Gastrocnemius medialis (tissue), 4 donors: ENCODE data around the gene PNMA3. TPM values are rescaled to one million over a fixed set of nuclear protein-coding genes. Genes with fewer than 3 reads are reported as not detected.

Experiments used
- ATAC-seq, 2 donors: fragments of 150-250 bp; one replicate each; pipeline ENCODE4 v1.9.1; 2016
- DNase-seq, 2 donors: peaks; one replicate each; pipeline ENCODE4 v3.0.0-alpha.2; 2019
- H3K27ac ChIP-seq, 4 donors: fragments of 200-600 bp; sonication (generic); 1 replicate in 1 of 4; 2 replicates in 3 of 4; pipeline ENCODE4 v1.5.1; 2016 to 2018; ENCODE audit warnings: mild to moderate bottlenecking in 2 of 4, moderate library complexity in 1 of 4
- H3K27me3 ChIP-seq, 3 donors: fragments of 200-600 bp; sonication (generic) in 2 of 3; 1 replicate in 1 of 3; 2 replicates in 2 of 3; pipeline versions ENCODE4 v1.5.1 to v1.6.0; 2016 to 2019; ENCODE audit warnings: mild to moderate bottlenecking in 1 of 3, moderate library complexity in 1 of 3
- H3K36me3 ChIP-seq, 2 donors: fragments of 200-600 bp; sonication (generic) in 1 of 2; one replicate each; pipeline ENCODE4 v1.5.1; 2017 to 2018
- H3K4me1 ChIP-seq, 2 donors: fragments of 200-600 bp; sonication (generic) in 1 of 2; one replicate each; pipeline ENCODE4 v1.5.1; 2016 to 2017; ENCODE audit warnings: mild to moderate bottlenecking in 2 of 2
- H3K4me3 ChIP-seq, 4 donors: fragments of 200-600 bp; sonication (generic) in 3 of 4; 1 replicate in 1 of 4; 2 replicates in 3 of 4; pipeline ENCODE4 v1.5.1; 2016 to 2019; ENCODE audit warnings: mild to moderate bottlenecking in 2 of 4
- H3K9me3 ChIP-seq, 3 donors: fragments of 200-600 bp; sonication (generic) in 2 of 3; 1 replicate in 1 of 3; 2 replicates in 2 of 3; pipeline ENCODE4 v1.5.1; 2016 to 2019
- CTCF ChIP-seq, 5 experiments: fragments of 450-650 bp in 3 of 5; fragments of 200-600 bp in 2 of 5; sonication (generic) in 2 of 5; IDR thresholded peaks in 4 of 5; conservative IDR thresholded peaks in 1 of 5; 1 replicate in 4 of 5; 2 replicates in 1 of 5; pipeline ENCODE4 v1.5.1; 2016 to 2019; ENCODE audit warnings: antibody characterized with exemption in 5 of 5, mild to moderate bottlenecking in 3 of 5, moderate library complexity in 3 of 5
- POLR2A ChIP-seq, 2 donors: fragments of 450-650 bp; IDR thresholded peaks; one replicate each; pipeline ENCODE4 v1.6.1; 2017; ENCODE audit warnings: antibody characterized with exemption in 2 of 2, mild to moderate bottlenecking in 2 of 2, moderate library complexity in 2 of 2
- in situ Hi-C, 4 donors: fragments of 200-750 bp; cut with MboI; loops; one replicate each; pipeline versions ENCODE4 v1.15.0 to v1.8.0; 2017; ENCODE audit warnings: low sequenced_read_pairs in 4 of 4
- intact Hi-C: fragments of 100-400 bp; cut with DNase I; formaldehyde crosslinking; loops from one replicate; pipeline ENCODE4 v1.15.1; 2023; ENCODE audit warnings: low total_unique reads
- total RNA-seq, 4 donors: library from RNA; depleted of rRNA; stranded (reverse); fragments of >200 nt; gene quantifications; one replicate each; pipeline versions ENCODE4 v1.1.0 to v1.2.3, GENCODE V29; 2016

PNMA3 gene
- total RNA-seq, 4 donors from 2014 or later: not detected

- no peak for DNase-seq
- in situ Hi-C loops: no loop called here
- no peak overlapping the region for H3K27ac ChIP-seq
Observed at GRCh38 chrX:153052534-153052933, 3.7 kb upstream of the PNMA3 start.

GRCh38 chrX:153057281-153057680 is 1.0 kb downstream of the PNMA3 start:
- H3K9me3 ChIP-seq: no peaks in the 10 kb centered on the region
- no peak for DNase-seq
- no peak for ATAC-seq
- no peak overlapping the region for H3K4me3 ChIP-seq
- intact Hi-C loops (no loop called here), in situ Hi-C loops (no loop called here)
- H3K27me3 ChIP-seq: peaks cover 0 to 13% (median 8%) of the 10 kb centered on the region in 3 donors
- H3K36me3 ChIP-seq: no peaks in the 10 kb centered on the region
- H3K27ac ChIP-seq: no peak overlapping the region
- TF ChIP-seq POLR2A (IDR thresholded peaks at IDR 0.05) (no peak), CTCF (IDR thresholded peaks at IDR 0.05 in 4 of 5, conservative IDR thresholded peaks at IDR 0.05 in 1 of 5) (no peak)
- no peaks in the 10 kb centered on the region for H3K4me1 ChIP-seq

More at GRCh38 chrX:153052534-153052933, 3.7 kb upstream of the PNMA3 start:
- intact Hi-C loops: no loop called here
- TF ChIP-seq CTCF (IDR thresholded peaks at IDR 0.05 in 4 of 5, conservative IDR thresholded peaks at IDR 0.05 in 1 of 5) (no peak), POLR2A (IDR thresholded peaks at IDR 0.05) (no peak)
- Histone ChIP-seq H3K4me3 (no peak overlapping the region), H3K36me3 (no peaks in the 10 kb centered on the region), H3K4me1 (no peaks in the 10 kb centered on the region), H3K27me3 (peaks cover 0 to 8% (median under 1%) of the 10 kb centered on the region in 3 donors), H3K9me3 (no peaks in the 10 kb centered on the region)
- no peak for ATAC-seq

DNA sequence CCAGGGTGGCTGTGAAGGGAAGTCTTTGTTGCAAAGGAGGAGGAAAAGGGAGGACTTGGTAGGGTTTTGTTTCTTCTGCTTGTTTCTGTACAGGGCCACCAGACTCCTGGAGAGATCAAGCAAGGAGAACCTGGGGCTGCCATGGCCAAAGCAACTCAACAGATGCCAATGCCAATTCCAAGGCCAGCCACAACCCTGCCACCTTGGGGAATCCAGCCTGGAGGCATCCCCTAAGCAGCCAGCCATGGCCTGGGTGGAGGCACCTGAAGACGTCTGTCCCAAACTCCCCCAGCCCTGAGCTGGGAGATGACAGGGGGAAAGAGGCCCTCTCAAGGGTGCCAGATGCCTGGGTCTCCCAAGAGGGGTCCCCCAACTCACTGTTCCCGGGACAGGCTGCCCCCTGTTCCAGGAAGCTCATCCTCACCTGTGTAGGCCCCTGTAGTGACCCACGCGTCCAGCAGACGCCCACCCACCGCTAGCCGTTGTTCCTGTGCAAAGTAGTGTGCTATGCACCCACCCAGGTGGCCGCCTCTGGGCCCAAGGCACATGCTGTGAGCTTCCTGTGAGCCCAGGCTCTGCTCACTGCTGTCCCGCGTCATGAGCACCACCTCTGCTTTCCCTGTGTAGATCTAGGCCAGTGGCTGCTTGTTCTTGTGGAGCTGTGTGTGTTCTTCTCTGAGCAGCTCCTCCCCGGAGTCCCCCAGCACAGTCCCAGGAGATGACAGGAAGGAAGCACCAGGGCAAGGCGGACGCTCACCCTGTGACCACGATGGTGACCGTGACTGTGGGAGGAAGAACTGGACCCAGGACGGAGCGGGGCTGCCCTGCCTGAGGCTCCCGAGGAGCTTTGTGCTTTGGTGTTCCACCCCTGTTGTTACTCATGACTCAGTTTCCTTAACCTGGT is 3.2 kb downstream of the PNMA3 start:
- no peaks in the 10 kb centered on the region for H3K4me1 ChIP-seq
- H3K27me3 ChIP-seq: peaks cover 0 to 13% (median 8%) of the 10 kb centered on the region in 3 donors
- TF ChIP-seq POLR2A (IDR thresholded peaks at IDR 0.05) (no peak), CTCF (IDR thresholded peaks at IDR 0.05 in 4 of 5, conservative IDR thresholded peaks at IDR 0.05 in 1 of 5) (no peak)
- ATAC-seq (no peak), DNase-seq (no peak)
- H3K27ac ChIP-seq: no peak overlapping the region
- no peak overlapping the region for H3K4me3 ChIP-seq
- intact Hi-C loops: no loop called here
- in situ Hi-C loops: no loop called here
- no peaks in the 10 kb centered on the region for H3K36me3 ChIP-seq
- H3K9me3 ChIP-seq: no peaks in the 10 kb centered on the region

DNA sequence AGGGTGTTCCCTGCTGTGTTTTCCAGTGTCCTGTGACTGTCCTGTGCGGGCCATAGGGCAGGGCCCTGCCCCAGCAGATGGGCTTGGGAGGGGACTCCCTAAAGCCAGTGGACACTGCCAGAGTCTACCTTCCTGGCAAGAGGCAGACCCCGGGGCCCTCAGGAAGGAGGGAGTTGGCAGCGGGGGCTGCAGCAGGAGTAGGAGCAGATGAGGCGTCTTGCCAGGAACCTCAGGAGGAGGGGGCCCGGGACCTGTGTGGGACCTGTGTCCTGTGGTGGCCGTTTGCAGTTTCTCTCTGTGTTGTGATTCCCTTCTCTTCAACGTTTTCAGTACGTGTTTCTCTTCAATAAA is 3.8 kb downstream of the PNMA3 start:
- TF ChIP-seq CTCF (IDR thresholded peaks at IDR 0.05 in 4 of 5, conservative IDR thresholded peaks at IDR 0.05 in 1 of 5) (no peak), POLR2A (IDR thresholded peaks at IDR 0.05) (no peak)
- Histone ChIP-seq H3K27me3 (peaks cover 0 to 13% (median 8%) of the 10 kb centered on the region in 3 donors), H3K36me3 (no peaks in the 10 kb centered on the region), H3K4me3 (no peak overlapping the region), H3K9me3 (no peaks in the 10 kb centered on the region), H3K27ac (no peak overlapping the region), H3K4me1 (no peaks in the 10 kb centered on the region)
- in situ Hi-C loops (no loop called here), intact Hi-C loops (no loop called here)
- no peak for DNase-seq
- ATAC-seq: no peak
